Measurements from ENCODE around the gene CTNNA2.

Gene CTNNA2

DNA sequence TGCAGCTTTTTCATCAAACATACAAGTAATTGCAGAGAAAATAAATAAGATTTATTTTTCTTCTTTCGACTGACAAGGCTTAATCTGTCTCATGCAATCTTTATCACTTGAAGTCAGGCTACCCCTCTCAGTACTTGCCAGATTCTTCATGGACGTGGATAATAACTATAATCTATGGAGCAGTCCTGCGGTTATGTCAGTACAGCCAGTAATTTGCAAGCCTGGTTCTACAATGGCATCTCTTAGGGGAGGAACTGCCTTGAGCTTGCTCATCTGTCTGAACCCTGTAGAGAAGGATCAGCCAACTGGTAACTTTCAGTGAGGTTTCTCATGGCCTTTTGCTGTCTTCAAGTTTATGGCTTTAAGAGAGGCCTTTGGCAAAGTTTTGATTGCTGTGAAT is 827.2 kb downstream of the CTNNA2 start:
- no peak overlapping the region for H3K4me3 ChIP-seq (ENCODE audit: control insufficient read depth, low read depth, low read length)
- no peak for DNase-seq (ENCODE audit: low read depth)
- TF ChIP-seq, protein P1, sequence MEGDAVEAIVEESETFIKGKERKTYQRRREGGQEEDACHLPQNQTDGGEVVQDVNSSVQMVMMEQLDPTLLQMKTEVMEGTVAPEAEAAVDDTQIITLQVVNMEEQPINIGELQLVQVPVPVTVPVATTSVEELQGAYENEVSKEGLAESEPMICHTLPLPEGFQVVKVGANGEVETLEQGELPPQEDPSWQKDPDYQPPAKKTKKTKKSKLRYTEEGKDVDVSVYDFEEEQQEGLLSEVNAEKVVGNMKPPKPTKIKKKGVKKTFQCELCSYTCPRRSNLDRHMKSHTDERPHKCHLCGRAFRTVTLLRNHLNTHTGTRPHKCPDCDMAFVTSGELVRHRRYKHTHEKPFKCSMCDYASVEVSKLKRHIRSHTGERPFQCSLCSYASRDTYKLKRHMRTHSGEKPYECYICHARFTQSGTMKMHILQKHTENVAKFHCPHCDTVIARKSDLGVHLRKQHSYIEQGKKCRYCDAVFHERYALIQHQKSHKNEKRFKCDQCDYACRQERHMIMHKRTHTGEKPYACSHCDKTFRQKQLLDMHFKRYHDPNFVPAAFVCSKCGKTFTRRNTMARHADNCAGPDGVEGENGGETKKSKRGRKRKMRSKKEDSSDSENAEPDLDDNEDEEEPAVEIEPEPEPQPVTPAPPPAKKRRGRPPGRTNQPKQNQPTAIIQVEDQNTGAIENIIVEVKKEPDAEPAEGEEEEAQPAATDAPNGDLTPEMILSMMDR (IDR thresholded peaks at IDR 0.05; ENCODE audit: control insufficient read depth, insufficient read depth, low read depth, low read length, missing control alignments): no peak

DNA sequence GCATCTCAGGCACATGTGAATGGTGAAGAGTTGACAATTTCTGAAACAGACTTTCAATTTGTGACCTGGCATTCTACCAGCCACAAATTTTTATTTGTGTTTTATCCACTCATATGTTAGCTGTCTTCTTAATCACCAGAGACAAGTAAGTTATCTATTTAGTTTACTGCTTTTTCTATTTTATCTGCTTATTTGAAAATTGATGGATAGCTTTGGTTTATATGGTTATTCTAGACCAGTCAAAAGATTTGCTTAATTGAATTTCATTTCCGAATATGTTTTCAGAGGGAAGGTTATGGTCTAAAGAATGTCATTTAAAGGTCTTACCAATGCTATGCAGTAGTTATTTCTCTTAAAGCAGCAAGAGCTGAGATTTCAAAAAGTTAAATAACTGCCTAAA is 835.2 kb downstream of the CTNNA2 start:
- H3K4me3 ChIP-seq (ENCODE audit: control insufficient read depth, low read depth, low read length): no peak overlapping the region
- no peak for DNase-seq (ENCODE audit: low read depth)
- TF ChIP-seq, protein P1 (IDR thresholded peaks at IDR 0.05; ENCODE audit: control insufficient read depth, insufficient read depth, low read depth, low read length, missing control alignments): no peak

DNA sequence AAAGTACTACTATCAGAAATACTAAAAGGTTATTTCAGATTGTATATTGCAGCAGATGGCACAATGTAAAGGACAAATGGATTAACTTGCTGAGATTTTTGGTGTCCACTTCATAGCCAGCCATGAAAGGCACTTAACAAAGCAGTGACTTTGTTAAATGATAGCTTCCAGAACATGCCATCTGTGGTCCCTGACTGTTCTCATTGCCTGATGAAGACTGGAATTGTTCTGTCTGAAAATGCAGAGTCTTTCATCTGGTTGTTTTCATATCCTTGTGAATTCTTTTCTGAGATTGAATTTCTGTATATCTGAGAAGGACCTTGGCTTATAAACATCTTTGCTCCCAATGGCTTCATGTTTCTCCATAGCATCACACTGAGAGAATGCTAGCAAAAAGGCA is 836.1 kb downstream of the CTNNA2 start:
- no peak for DNase-seq (ENCODE audit: low read depth)
- TF ChIP-seq, protein P1 (IDR thresholded peaks at IDR 0.05; ENCODE audit: control insufficient read depth, insufficient read depth, low read depth, low read length, missing control alignments): no peak
- no peak overlapping the region for H3K4me3 ChIP-seq (ENCODE audit: control insufficient read depth, low read depth, low read length)

DNA sequence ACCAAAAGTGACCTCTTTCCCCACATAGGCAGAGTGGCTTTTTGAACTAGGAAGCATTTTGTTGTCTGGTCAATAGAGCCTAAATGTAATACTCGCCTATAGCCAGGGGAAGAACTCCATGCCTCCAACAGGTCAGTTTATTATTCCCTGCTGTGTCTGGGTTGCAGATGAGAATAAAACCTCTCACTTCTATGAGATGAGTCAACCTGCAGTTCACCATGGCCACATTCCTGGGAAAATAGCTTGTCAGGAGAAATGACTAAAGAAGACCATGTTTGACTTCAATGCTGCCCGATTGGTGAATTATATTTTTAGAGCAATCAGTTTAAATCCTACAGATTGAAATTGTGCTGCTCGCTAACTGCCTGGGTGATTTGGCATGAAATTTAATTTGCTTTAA is 838.4 kb downstream of the CTNNA2 start:
- TF ChIP-seq, protein P1 (IDR thresholded peaks at IDR 0.05; ENCODE audit: control insufficient read depth, insufficient read depth, low read depth, low read length, missing control alignments): no peak

DNA sequence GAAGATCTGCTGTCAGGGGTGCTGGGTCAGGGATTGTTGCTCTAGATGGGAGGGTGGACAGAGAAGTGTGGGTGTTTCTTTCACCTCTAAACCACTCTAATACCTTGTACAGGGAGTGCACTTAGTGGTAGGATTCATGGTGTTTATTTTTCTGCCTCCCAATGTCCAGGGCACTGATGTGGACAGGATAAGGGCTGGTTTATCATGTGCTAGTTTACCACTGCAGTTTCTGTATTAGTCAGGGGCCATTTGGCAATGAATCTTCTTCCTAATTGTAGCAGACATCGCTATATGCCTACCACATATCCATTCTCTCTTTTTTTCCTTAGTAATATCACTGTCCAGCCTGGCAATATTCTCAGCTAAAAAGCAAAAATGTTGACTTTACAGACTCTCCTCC is 842.0 kb downstream of the CTNNA2 start:
- no peak overlapping the region for H3K4me3 ChIP-seq (ENCODE audit: control insufficient read depth, low read depth, low read length)
- TF ChIP-seq, protein P1 (IDR thresholded peaks at IDR 0.05; ENCODE audit: control insufficient read depth, insufficient read depth, low read depth, low read length, missing control alignments): no peak
- DNase-seq (ENCODE audit: low read depth): no peak

More for the DNA sequence above, 838.4 kb downstream of the CTNNA2 start:
- DNase-seq (ENCODE audit: low read depth): no peak
- no peak overlapping the region for H3K4me3 ChIP-seq (ENCODE audit: control insufficient read depth, low read depth, low read length)

DNA sequence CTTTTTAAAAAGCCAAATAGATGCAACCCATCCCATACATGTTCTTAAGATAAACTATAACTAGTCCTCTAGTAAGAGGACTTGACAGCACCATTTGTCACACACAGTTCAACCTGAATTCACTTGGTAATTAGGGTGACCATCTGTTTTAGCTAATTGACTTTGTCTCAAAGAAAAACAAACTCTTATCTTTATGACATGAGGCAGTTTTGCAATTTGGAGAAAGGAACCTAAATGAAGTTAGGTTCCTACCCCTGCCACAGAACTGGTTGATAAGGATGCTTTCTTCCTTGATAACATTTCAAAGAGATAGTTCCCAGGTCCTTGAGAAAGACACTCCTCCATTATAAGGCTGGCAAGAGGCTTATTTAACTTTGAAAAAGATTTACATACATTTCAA is 849.1 kb downstream of the CTNNA2 start:
- no peak for DNase-seq (ENCODE audit: low read depth)
- no peak overlapping the region for H3K4me3 ChIP-seq (ENCODE audit: control insufficient read depth, low read depth, low read length)
- TF ChIP-seq, protein P1 (IDR thresholded peaks at IDR 0.05; ENCODE audit: control insufficient read depth, insufficient read depth, low read depth, low read length, missing control alignments): no peak

DNA sequence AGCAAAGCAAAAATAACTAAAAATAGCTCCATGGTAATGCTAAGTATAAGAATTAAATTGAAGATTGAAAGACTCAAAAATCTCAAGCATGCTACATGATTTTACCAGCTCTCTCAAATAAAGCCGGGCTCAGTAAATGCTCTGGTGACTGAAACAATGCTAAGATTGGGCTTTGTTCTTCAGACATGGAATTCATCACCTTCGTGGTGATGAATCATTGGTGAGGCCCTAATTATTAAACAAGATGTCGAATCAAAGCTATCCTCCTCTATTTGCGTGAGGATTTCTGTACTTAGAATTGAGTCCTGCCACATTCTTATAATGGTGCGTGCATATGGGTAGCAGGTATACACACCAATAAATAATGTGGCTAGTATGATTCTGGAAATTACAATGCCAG is 850.5 kb downstream of the CTNNA2 start:
- TF ChIP-seq, protein P1 (IDR thresholded peaks at IDR 0.05; ENCODE audit: control insufficient read depth, insufficient read depth, low read depth, low read length, missing control alignments): no peak
- no peak overlapping the region for H3K4me3 ChIP-seq (ENCODE audit: control insufficient read depth, low read depth, low read length)
- no peak for DNase-seq (ENCODE audit: low read depth)
